Cardiac septum (tissue), 1 donor: ENCODE measurements around the gene TNFAIP8. TPM values are rescaled to one million over a fixed set of nuclear protein-coding genes. Genes with fewer than 3 reads are reported as not detected.

ENCODE experiments used
- DNase-seq: peaks from one replicate; pipeline ENCODE4 v3.0.0-alpha.2; 2020; ENCODE audit warnings: low spot score
- intact Hi-C: fragments of 100-400 bp; cut with DNase I; formaldehyde crosslinking; loops from one replicate; pipeline ENCODE4 v1.14.0; 2022
- total RNA-seq: library from RNA; stranded (reverse); fragmentation: NEBNext Ultra II Directional; extraction: Animal tissue kit (Norgen Biotek cat#: 25700); gene quantifications from one replicate; pipeline ENCODE4 v1.2.1, GENCODE V29; 2021
- donor health status: DM: no; HTN: no; CAD: no.

TNFAIP8 gene
- total RNA-seq, 1 donor from 2014 or later, result 2.6 TPM

GRCh38 chr5:119361594-119362125 is 5.8 kb downstream of the TNFAIP8 start:
- intact Hi-C loops, result no loop called here
- DNase-seq, result no peak

GRCh38 chr5:119362714-119363113 is 6.9 kb downstream of the TNFAIP8 start:
- no peak for DNase-seq
- intact Hi-C loops, result no loop called here

- DNase-seq, result no peak
- intact Hi-C loops, result no loop called here
Observed at GRCh38 chr5:119363271-119363670, 7.5 kb downstream of the TNFAIP8 start.

GRCh38 chr5:119363936-119364335 is 8.1 kb downstream of the TNFAIP8 start:
- intact Hi-C loops, result no loop called here
- no peak for DNase-seq

- no peak for DNase-seq
Observed at GRCh38 chr5:119365847-119366539, 10.2 kb downstream of the TNFAIP8 start.

GRCh38 chr5:119366540-119366881 is 10.7 kb downstream of the TNFAIP8 start:
- intact Hi-C loops, result no loop called here
- DNase-seq, result no peak

More at GRCh38 chr5:119365847-119366539, 10.2 kb downstream of the TNFAIP8 start:
- intact Hi-C loops, result no loop called here

GRCh38 chr5:119367502-119368237 is 11.9 kb downstream of the TNFAIP8 start:
- no peak for DNase-seq
- intact Hi-C loops, result no loop called here

GRCh38 chr5:119368238-119368630 is 12.4 kb downstream of the TNFAIP8 start:
- no peak for DNase-seq
- intact Hi-C loops, result no loop called here

- no peak for DNase-seq
- intact Hi-C loops, result no loop called here
Observed at GRCh38 chr5:119370486-119370885, 14.7 kb downstream of the TNFAIP8 start.

- no peak for DNase-seq
- intact Hi-C loops, result no loop called here
Observed at GRCh38 chr5:119371146-119371545, 15.3 kb downstream of the TNFAIP8 start.

- intact Hi-C loops, result no loop called here
Observed at GRCh38 chr5:119373449-119373858, 17.6 kb downstream of the TNFAIP8 start.

GRCh38 chr5:119374901-119375300 is 19.1 kb downstream of the TNFAIP8 start:
- DNase-seq, result no peak
- intact Hi-C loops, result no loop called here

More at GRCh38 chr5:119373449-119373858, 17.6 kb downstream of the TNFAIP8 start:
- DNase-seq, result no peak

GRCh38 chr5:119377066-119377465 is 21.2 kb downstream of the TNFAIP8 start:
- intact Hi-C loops, result no loop called here
- no peak for DNase-seq

GRCh38 chr5:119378075-119378700 is 22.4 kb downstream of the TNFAIP8 start:
- intact Hi-C loops, result no loop called here
- no peak for DNase-seq

- intact Hi-C loops, result no loop called here
- DNase-seq, result no peak
Observed at GRCh38 chr5:119379096-119379495, 23.3 kb downstream of the TNFAIP8 start.

GRCh38 chr5:119379942-119380547 is 24.2 kb downstream of the TNFAIP8 start:
- intact Hi-C loops, result no loop called here
- no peak for DNase-seq

GRCh38 chr5:119382169-119382568 is 26.4 kb downstream of the TNFAIP8 start:
- intact Hi-C loops, result no loop called here
- no peak for DNase-seq

GRCh38 chr5:119383008-119383407 is 27.2 kb downstream of the TNFAIP8 start:
- DNase-seq, result no peak
- intact Hi-C loops, result no loop called here

GRCh38 chr5:119385136-119385535 is 29.3 kb downstream of the TNFAIP8 start:
- DNase-seq, result no peak
- intact Hi-C loops, result no loop called here

GRCh38 chr5:119385536-119386128 is 29.8 kb downstream of the TNFAIP8 start:
- intact Hi-C loops, result no loop called here
- DNase-seq, result no peak
